Measurements from ENCODE around the gene RASA3. TPM values are rescaled to one million over a fixed set of nuclear protein-coding genes. Genes with fewer than 3 reads are reported as not detected.

The RASA3 gene
- total RNA-seq, 1 donor: 36.1 TPM

- no peak for TF ChIP-seq CTCF (IDR thresholded peaks at IDR 0.05; ENCODE audit: insufficient read depth, low read length)
- H3K4me3 ChIP-seq (ENCODE audit: low read depth, low read length): no peak overlapping the region
- peak; percentile 64 for DNase-seq (ENCODE audit: low read depth)
Measured at GRCh38 chr13:114015111-114015968, 117.1 kb downstream of the RASA3 start.

- DNase-seq (ENCODE audit: low read depth): no peak
- TF ChIP-seq CTCF (IDR thresholded peaks at IDR 0.05; ENCODE audit: insufficient read depth, low read length): no peak
- no peak overlapping the region for H3K4me3 ChIP-seq (ENCODE audit: low read depth, low read length)
Measured at GRCh38 chr13:114013952-114014629, 118.3 kb downstream of the RASA3 start.

GRCh38 chr13:114013336-114013735 lies 119.1 kb downstream of the RASA3 start:
- no peak for DNase-seq (ENCODE audit: low read depth)
- H3K4me3 ChIP-seq (ENCODE audit: low read depth, low read length): no peak overlapping the region
- no peak for TF ChIP-seq CTCF (IDR thresholded peaks at IDR 0.05; ENCODE audit: insufficient read depth, low read length)

- no peak for TF ChIP-seq CTCF (IDR thresholded peaks at IDR 0.05; ENCODE audit: insufficient read depth, low read length)
- H3K4me3 ChIP-seq (ENCODE audit: low read depth, low read length): no peak overlapping the region
- DNase-seq (ENCODE audit: low read depth): no peak
Measured at GRCh38 chr13:114012921-114013320, 119.5 kb downstream of the RASA3 start.

- DNase-seq (ENCODE audit: low read depth): no peak
- no peak for TF ChIP-seq CTCF (IDR thresholded peaks at IDR 0.05; ENCODE audit: insufficient read depth, low read length)
- H3K4me3 ChIP-seq (ENCODE audit: low read depth, low read length): no peak overlapping the region
Measured at GRCh38 chr13:114012141-114012540, 120.3 kb downstream of the RASA3 start.

GRCh38 chr13:114011226-114011625 lies 121.2 kb downstream of the RASA3 start:
- DNase-seq (ENCODE audit: low read depth): no peak
- TF ChIP-seq CTCF (IDR thresholded peaks at IDR 0.05; ENCODE audit: insufficient read depth, low read length): no peak

More at GRCh38 chr13:114011226-114011625, 121.2 kb downstream of the RASA3 start:
- H3K4me3 ChIP-seq (ENCODE audit: low read depth, low read length): no peak overlapping the region

Measured in fibroblast of the aortic adventitia (primary cell).